ENCODE measurements around the gene DEPP1. TPM values are rescaled to one million over a fixed set of nuclear protein-coding genes. Genes with fewer than 3 reads are reported as not detected.

Gene DEPP1
- total and polyA plus RNA-seq, 10 of the 15 experiments (the other 5 are each of a cell fraction or from before 2014, with no cell fraction given) = 1.7 to 12.1 (median 7.3) TPM

GRCh38 chr10:44934416-44935200 lies 44.0 kb downstream of the DEPP1 start:
- no peaks in the 10 kb centered on the region for H3K27me3 ChIP-seq (replicated peaks in 1 of 2; ENCODE audit: control insufficient read depth in 2 of 2, insufficient read depth in 2 of 2, low read length in 1 of 2)
- H3K27ac ChIP-seq (ENCODE audit: control insufficient read depth, insufficient read depth) = no peak overlapping the region
- CTCF ChIA-PET = interaction anchor here (1.1 to 8.0 kb wide), 8 partner anchors 10 to 72 kb away, joined by 3 to 181 read pairs (median 23); partner anchors contain the start of genes DEPP1 and ZNF22
- H3K36me3 ChIP-seq (ENCODE audit: control insufficient read depth in 2 of 2, insufficient read depth in 2 of 2, low read length in 1 of 2) = no peaks in the 10 kb centered on the region
- no peak overlapping the region for H3K9ac ChIP-seq (ENCODE audit: control insufficient read depth, insufficient read depth, low read length)
- ATAC-seq (no peak), DNase-seq (ENCODE audit: low read depth, low spot score) (no peak), FAIRE-seq (no peak)
- H3K4me1 ChIP-seq (ENCODE audit: control insufficient read depth, insufficient read depth, low read length) = peaks cover 8% of the 10 kb centered on the region
- RAD21 ChIA-PET (ENCODE audit: unreplicated experiment) = interaction anchor here (1.2 to 5.3 kb wide), 8 partner anchors 14 to 74 kb away, joined by 3 to 62 read pairs (median 16); partner anchors contain the start of genes DEPP1 and ZNF22
- no peak overlapping the region for H3K4me2 ChIP-seq (ENCODE audit: control insufficient read depth, insufficient read depth)
- H3K4me3 ChIP-seq = no peak overlapping the region
- no peaks in the 10 kb centered on the region for H3K9me3 ChIP-seq (replicated peaks; ENCODE audit: control insufficient read depth, insufficient read depth, low read length)
- in situ Hi-C loops (cut with MboI) (loop anchor here (5.0 kb wide), 1 partner anchor 43 kb away; the partner anchor contains the start of gene DEPP1), intact Hi-C loops (cut with micrococcal nuclease; ENCODE audit: unreplicated experiment) (loop anchor here (5.0 kb wide), 1 partner anchor 298 kb away; no protein-coding TSS in a partner anchor)
- TF ChIP-seq IKZF2 (IDR thresholded peaks at IDR 0.05) = no peak
- no peak for TF ChIP-seq NKRF (conservative IDR thresholded peaks at IDR 0.05)
- no peak for TF ChIP-seq IRF4 (IDR thresholded peaks at IDR 0.05; ENCODE audit: low read depth, low read length)
- TF ChIP-seq BCL3 (IDR thresholded peaks at IDR 0.05; ENCODE audit: borderline replicate concordance, insufficient read depth, low read depth, low read length, poor library complexity, severe bottlenecking) = no peak
- no peak for TF ChIP-seq YY1 (IDR thresholded peaks at IDR 0.05; ENCODE audit: low read depth, low read length)
- no peak for TF ChIP-seq HDGF (IDR thresholded peaks at IDR 0.05)
- TF ChIP-seq CREB1 (IDR thresholded peaks at IDR 0.05; ENCODE audit: low read depth) = no peak
- TF ChIP-seq, protein P1, sequence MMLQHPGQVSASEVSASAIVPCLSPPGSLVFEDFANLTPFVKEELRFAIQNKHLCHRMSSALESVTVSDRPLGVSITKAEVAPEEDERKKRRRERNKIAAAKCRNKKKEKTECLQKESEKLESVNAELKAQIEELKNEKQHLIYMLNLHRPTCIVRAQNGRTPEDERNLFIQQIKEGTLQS (IDR thresholded peaks at IDR 0.05; ENCODE audit: borderline replicate concordance, extremely low read depth, low read depth, low read length) = no peak
- no peak for TF ChIP-seq MLLT1 (IDR thresholded peaks at IDR 0.05)
- TF ChIP-seq ASH2L (IDR thresholded peaks at IDR 0.05; ENCODE audit: borderline replicate concordance, low read depth) = no peak
- no peak for TF ChIP-seq ESRRA (IDR thresholded peaks at IDR 0.05; ENCODE audit: low read length)
- no peak for TF ChIP-seq BMI1 (IDR thresholded peaks at IDR 0.05; ENCODE audit: borderline replicate concordance)
- no peaks in the 10 kb centered on the region for H3K79me2 ChIP-seq (ENCODE audit: control insufficient read depth, insufficient read depth, low read length)
- H2AFZ ChIP-seq (ENCODE audit: control insufficient read depth, low read depth, low read length) = no peak overlapping the region
- BruUV-seq (replicated peaks) = no TSS peak
- H4K20me1 ChIP-seq (ENCODE audit: control insufficient read depth, insufficient read depth) = no peaks in the 10 kb centered on the region
- SMC1A ChIA-PET (ENCODE audit: uncharacterized antibody, unreplicated experiment) = interaction anchor here (0.5 to 5.2 kb wide), 6 partner anchors 12 to 84 kb away, joined by 3 to 92 read pairs (median 44); partner anchors contain the start of genes DEPP1 and ZNF22
- POLR2A ChIA-PET = no interaction called here
- 76% methylated on average over 18 of the region's 18 CpGs for WGBS (ENCODE audit: insufficient coverage, insufficient replicate concordance, low lambda C conversion rate, missing lambda C conversion rate)
